ENCODE measurements around the gene CUX1. TPM values are rescaled to one million over a fixed set of nuclear protein-coding genes. Genes with fewer than 3 reads are reported as not detected.
A peak's percentile ranks its signal among the peaks of the same experiment; 100 is the strongest.

CUX1 gene
- total and polyA plus RNA-seq, 10 of the 15 experiments (the other 5 are each of a cell fraction or from before 2014, with no cell fraction given): 6.1 to 48.6 (median 25.9) TPM

DNA sequence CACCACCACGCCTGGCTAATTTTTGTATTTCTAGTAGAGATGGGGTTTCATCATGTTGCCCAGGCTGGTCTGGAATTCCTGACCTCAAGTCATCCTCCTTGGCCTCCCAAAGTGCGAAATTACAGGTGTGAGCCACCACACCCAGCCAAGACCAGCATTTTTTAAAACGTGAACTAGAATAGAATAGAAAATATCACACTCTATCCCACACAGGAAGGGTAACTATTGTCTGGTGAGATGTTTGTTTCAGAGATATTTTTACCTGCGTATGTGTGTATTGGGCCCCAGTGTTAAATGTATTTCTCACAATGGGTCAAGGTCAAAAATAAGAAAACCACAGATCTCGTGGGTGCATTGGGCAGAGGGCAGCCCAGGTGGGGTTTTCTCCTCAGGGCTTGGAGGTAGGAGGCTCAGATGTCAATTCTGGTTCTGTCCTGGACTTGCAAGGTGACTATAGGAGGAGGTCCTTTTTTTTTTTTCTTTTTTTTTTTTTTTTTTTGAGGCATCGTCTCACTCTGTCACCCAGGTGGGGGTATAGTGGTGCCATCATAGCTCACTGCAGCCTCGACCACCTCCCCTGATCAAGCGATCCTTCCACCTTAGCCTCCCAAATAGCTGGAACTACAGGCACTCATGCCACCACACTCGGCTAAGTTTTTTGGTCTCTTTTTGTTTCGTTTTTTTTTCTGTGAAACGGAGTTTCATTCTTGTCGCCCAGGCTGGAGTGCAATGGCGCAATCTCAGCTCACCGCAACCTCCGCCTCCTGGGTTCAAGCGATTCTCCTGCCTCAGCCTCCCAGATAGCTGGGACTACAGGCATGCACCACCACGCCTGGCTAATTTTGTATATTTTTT lies 488.2 kb downstream of the CUX1 start (continued):
- TF ChIP-seq, protein P1, sequence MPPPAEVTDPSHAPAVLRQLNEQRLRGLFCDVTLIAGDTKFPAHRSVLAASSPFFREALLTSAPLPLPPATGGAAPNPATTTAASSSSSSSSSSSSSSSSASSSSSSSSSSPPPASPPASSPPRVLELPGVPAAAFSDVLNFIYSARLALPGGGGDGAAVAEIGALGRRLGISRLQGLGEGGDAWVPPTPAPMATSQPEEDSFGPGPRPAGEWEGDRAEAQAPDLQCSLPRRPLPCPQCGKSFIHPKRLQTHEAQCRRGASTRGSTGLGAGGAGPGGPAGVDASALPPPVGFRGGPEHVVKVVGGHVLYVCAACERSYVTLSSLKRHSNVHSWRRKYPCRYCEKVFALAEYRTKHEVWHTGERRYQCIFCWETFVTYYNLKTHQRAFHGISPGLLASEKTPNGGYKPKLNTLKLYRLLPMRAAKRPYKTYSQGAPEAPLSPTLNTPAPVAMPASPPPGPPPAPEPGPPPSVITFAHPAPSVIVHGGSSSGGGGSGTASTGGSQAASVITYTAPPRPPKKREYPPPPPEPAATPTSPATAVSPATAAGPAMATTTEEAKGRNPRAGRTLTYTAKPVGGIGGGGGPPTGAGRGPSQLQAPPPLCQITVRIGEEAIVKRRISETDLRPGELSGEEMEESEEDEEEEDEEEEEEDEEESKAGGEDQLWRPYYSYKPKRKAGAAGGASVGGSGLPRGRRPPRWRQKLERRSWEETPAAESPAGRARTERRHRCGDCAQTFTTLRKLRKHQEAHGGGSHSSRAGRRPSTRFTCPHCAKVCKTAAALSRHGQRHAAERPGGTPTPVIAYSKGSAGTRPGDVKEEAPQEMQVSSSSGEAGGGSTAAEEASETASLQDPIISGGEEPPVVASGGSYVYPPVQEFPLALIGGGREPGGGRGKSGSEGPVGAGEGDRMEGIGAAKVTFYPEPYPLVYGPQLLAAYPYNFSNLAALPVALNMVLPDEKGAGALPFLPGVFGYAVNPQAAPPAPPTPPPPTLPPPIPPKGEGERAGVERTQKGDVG (CRISPR knock-in tag; IDR thresholded peaks at IDR 0.05): no peak
- no peak for TF ChIP-seq BCL11A (IDR thresholded peaks at IDR 0.05; ENCODE audit: low read depth, low read length)
- no peak for TF ChIP-seq SPI1 (IDR thresholded peaks at IDR 0.05; ENCODE audit: borderline replicate concordance, insufficient read depth, low read depth, low read length)
- TF ChIP-seq SUPT20H (IDR thresholded peaks at IDR 0.05; ENCODE audit: borderline replicate concordance, control insufficient read depth, low read depth, low read length): no peak
- TF ChIP-seq, protein P2, sequence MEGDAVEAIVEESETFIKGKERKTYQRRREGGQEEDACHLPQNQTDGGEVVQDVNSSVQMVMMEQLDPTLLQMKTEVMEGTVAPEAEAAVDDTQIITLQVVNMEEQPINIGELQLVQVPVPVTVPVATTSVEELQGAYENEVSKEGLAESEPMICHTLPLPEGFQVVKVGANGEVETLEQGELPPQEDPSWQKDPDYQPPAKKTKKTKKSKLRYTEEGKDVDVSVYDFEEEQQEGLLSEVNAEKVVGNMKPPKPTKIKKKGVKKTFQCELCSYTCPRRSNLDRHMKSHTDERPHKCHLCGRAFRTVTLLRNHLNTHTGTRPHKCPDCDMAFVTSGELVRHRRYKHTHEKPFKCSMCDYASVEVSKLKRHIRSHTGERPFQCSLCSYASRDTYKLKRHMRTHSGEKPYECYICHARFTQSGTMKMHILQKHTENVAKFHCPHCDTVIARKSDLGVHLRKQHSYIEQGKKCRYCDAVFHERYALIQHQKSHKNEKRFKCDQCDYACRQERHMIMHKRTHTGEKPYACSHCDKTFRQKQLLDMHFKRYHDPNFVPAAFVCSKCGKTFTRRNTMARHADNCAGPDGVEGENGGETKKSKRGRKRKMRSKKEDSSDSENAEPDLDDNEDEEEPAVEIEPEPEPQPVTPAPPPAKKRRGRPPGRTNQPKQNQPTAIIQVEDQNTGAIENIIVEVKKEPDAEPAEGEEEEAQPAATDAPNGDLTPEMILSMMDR (IDR thresholded peaks at IDR 0.05 in 2 of 3, conservative IDR thresholded peaks at IDR 0.05 in 1 of 3; ENCODE audit: control insufficient read depth in 2 of 3, extremely low read depth in 1 of 3, insufficient read depth in 1 of 3, low read depth in 3 of 3, low read length in 3 of 3): no peak
- no peak for TF ChIP-seq ASH2L (IDR thresholded peaks at IDR 0.05; ENCODE audit: borderline replicate concordance, low read depth)
- TF ChIP-seq FOXK2 (IDR thresholded peaks at IDR 0.05): no peak
- no peak for TF ChIP-seq YBX1 (IDR thresholded peaks at IDR 0.05)
- no peak for TF ChIP-seq JUND (IDR thresholded peaks at IDR 0.05; ENCODE audit: low read depth, low read length)
- peak; percentile 72; the same call in 1 of the 2 replicates for TF ChIP-seq TCF3 (IDR thresholded peaks at IDR 0.05; ENCODE audit: borderline replicate concordance, insufficient read depth, low read depth, low read length)
- no peak for TF ChIP-seq NFYA (IDR thresholded peaks at IDR 0.05; ENCODE audit: borderline replicate concordance, low read depth, low read length)
- no peak for TF ChIP-seq ZNF274 (IDR thresholded peaks at IDR 0.05; ENCODE audit: insufficient read depth, insufficient read length)
- TF ChIP-seq TCF12 (IDR thresholded peaks at IDR 0.05; ENCODE audit: low read depth, low read length): peak; percentile 31; the same call in 1 of the 2 replicates
- TF ChIP-seq IRF4 (IDR thresholded peaks at IDR 0.05; ENCODE audit: low read depth, low read length): no peak
- no peak for TF ChIP-seq SIX5 (IDR thresholded peaks at IDR 0.05; ENCODE audit: low read depth, low read length, severe bottlenecking)
- TF ChIP-seq, protein P3, sequence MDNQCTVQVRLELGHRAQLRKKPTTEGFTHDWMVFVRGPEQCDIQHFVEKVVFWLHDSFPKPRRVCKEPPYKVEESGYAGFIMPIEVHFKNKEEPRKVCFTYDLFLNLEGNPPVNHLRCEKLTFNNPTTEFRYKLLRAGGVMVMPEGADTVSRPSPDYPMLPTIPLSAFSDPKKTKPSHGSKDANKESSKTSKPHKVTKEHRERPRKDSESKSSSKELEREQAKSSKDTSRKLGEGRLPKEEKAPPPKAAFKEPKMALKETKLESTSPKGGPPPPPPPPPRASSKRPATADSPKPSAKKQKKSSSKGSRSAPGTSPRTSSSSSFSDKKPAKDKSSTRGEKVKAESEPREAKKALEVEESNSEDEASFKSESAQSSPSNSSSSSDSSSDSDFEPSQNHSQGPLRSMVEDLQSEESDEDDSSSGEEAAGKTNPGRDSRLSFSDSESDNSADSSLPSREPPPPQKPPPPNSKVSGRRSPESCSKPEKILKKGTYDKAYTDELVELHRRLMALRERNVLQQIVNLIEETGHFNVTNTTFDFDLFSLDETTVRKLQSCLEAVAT (IDR thresholded peaks at IDR 0.05): no peak; the same call in none of the 2 replicates
- TF ChIP-seq, protein P4, sequence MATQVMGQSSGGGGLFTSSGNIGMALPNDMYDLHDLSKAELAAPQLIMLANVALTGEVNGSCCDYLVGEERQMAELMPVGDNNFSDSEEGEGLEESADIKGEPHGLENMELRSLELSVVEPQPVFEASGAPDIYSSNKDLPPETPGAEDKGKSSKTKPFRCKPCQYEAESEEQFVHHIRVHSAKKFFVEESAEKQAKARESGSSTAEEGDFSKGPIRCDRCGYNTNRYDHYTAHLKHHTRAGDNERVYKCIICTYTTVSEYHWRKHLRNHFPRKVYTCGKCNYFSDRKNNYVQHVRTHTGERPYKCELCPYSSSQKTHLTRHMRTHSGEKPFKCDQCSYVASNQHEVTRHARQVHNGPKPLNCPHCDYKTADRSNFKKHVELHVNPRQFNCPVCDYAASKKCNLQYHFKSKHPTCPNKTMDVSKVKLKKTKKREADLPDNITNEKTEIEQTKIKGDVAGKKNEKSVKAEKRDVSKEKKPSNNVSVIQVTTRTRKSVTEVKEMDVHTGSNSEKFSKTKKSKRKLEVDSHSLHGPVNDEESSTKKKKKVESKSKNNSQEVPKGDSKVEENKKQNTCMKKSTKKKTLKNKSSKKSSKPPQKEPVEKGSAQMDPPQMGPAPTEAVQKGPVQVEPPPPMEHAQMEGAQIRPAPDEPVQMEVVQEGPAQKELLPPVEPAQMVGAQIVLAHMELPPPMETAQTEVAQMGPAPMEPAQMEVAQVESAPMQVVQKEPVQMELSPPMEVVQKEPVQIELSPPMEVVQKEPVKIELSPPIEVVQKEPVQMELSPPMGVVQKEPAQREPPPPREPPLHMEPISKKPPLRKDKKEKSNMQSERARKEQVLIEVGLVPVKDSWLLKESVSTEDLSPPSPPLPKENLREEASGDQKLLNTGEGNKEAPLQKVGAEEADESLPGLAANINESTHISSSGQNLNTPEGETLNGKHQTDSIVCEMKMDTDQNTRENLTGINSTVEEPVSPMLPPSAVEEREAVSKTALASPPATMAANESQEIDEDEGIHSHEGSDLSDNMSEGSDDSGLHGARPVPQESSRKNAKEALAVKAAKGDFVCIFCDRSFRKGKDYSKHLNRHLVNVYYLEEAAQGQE (IDR thresholded peaks at IDR 0.05; ENCODE audit: low read depth, low read length): no peak
- TF ChIP-seq EZH2 (IDR thresholded peaks at IDR 0.05; ENCODE audit: borderline replicate concordance, control insufficient read depth, low read depth, low read length): no peak
- no peak for TF ChIP-seq TARDBP (IDR thresholded peaks at IDR 0.05; ENCODE audit: borderline replicate concordance)
